Effector CD8-positive, alpha-beta T cell (primary cell): ENCODE data around the gene MTERF4.

Source experiments
- DNase-seq: peaks from one replicate; lab custom pipeline; 2025; lab: John Stamatoyannopoulos, UW

MTERF4 gene

DNA sequence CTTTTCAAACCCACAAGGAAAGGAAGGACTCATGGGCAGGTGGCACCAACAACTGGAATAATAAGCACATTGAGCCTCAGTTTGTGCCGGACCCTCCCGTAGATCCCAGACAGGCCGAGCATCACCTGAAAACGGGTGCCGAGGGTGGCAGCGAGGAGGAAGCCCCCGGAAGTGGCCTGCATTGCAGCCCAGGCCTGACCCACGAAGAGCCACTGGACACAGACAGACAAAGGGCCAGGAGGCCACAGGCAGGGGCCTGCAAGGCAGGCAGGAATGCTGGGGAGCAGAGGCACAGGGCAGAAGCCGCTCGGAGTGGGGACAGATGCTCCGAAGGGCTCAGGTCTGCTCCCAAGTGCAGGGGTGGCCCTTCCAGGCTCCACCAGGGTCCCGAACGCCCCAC is 31.7 kb downstream of the MTERF4 start:
- no peak for DNase-seq

DNA sequence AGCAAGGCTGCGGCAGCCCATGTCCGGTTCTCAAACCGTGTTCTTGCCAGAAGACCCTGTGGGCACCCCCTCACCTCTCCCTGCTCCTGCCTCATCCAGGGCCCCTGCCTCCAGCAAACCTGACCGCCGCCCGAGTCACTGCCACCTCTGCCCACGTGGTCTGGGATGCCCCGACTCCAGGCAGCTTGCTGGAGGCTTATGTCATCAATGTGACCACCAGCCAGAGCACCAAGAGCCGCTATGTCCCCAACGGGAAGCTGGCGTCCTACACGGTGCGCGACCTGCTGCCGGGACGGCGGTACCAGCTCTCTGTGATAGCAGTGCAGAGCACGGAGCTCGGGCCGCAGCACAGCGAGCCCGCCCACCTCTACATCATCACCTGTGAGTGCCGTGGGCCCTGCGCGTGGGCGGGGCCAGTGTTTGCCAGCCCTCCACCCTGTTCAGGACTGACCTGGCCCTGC is 32.2 kb downstream of the MTERF4 start:
- no peak for DNase-seq

- no peak for DNase-seq
These were observed 32.9 kb downstream of the MTERF4 start for GRCh38 chr2:241068942-241069810.

- DNase-seq, result no peak
These were observed 33.7 kb downstream of the MTERF4 start for GRCh38 chr2:241068136-241068941.

GRCh38 chr2:241067501-241068135 is 34.5 kb downstream of the MTERF4 start:
- no peak for DNase-seq

- no peak for DNase-seq
These were observed 35.2 kb downstream of the MTERF4 start for GRCh38 chr2:241066893-241067341.

DNA sequence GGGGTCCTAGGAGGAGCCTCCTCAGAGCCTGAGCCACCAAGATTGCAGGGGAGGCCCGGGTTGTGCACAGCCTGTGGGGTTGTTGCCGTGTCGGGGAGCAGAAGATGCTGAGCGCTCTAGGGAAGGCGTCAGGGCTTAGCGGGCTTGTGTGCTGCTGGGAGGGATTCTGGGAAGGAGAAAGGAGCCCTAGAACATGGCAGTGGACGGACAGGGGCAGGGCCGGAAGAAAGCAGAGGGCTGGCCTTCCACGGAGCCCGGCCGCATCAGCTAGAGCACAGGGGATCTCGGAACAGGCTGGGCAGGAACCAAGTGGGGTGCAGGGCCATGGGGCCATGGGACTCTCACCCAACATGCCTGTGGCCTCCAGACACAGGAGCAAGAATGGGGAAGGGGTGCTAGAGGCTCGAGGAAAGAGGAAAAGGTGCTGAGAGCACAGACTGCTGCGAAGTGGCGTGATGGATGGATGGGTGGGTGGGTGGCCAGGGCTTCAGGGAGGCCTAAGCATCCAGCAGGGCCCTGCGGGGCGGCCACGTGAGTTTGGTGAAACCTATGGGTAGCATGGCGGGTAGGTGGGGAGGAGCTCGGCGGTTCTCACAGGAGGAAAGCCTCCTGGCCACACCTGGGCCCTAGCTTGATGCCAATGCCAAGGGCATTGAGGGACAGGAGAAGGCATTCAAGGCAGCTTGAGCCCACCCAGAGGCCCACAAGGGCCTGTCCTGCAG is 35.8 kb downstream of the MTERF4 start:
- no peak for DNase-seq

DNA sequence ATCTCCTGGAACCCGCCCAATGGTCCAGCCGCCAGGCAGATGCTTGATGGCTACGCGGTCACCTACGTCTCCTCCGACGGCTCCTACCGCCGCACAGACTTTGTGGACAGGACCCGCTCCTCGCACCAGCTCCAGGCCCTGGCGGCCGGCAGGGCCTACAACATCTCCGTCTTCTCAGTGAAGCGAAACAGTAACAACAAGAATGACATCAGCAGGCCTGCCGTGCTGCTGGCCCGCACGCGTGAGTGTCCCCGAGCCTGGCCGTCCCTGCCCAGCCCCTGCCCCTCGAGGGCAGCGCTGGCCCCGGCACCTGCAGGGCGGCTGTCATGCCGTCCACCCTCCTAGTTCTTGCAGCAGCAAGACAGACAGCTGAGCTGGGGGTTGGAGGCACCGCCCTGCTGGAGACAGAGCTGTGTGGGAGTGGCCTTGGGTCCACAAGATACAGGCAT is 36.7 kb downstream of the MTERF4 start:
- DNase-seq, result no peak

DNA sequence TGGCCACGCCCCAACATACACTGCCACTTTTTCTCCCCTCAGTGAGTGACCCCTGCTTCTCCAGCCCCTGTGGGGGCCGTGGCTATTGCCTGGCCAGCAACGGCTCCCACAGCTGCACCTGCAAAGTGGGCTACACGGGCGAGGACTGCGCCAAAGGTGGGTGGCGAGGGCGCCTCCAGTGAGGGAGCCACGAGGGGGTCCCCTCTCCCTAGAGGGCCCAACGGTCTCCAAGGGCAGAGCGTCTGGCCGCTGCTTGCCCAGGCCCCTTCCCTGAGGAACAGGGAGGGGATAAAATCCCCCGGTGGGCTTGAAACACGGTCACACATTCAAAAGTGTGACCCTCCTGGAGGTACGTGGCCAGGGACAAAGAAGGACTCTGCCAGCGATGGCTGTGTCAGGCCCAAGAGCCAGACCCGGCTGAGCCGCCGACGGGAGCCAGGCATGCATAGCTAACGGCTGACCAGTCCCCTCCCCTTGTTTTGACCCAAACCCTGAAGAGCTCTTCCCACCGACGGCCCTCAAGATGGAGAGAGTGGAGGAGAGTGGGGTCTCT is 37.2 kb downstream of the MTERF4 start:
- no peak for DNase-seq

- DNase-seq, result peak; percentile 26
These were observed 37.9 kb downstream of the MTERF4 start for GRCh38 chr2:241064008-241064801.

DNA sequence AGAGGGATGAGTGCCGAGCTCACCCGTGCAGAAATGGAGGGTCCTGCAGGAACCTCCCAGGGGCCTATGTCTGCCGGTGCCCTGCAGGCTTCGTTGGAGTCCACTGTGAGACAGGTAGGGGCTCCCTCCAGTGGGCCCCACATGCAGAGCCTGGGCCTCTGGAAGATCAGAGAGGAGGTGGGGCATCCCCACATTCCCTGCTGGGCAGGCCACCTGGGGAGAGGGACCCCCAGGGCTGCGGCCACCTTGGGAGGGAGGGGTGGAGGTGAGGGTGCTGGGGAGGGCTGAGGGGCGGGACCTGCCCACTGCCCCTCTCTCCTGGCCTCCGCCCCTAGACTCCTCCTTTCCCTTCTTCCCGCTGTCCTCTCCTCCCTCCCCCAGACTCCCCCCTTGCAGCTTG is 38.5 kb downstream of the MTERF4 start:
- no peak for DNase-seq

DNA sequence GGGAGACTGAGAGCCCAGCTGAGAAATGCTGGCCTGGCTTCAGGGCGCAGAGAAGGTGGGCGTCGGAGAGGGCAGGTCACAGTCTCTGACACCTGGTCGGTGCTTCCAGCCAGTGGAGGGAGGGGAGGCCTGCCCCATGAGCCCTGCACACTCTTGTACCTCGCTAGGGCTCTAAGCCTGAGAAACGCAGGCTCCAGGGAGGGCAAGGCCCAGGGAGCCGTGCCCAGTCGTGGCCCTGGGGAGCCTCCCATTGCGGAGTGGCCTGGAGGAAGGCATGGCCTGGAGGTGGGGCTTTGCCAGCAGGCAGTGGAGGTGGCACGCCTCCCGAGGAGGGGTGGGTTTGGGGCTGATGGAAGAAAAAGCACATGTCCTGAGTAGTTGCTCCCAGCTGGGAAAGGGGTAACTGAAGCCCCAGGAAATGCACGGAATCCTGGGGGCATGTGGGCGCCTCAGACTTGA is 39.0 kb downstream of the MTERF4 start:
- no peak for DNase-seq

DNA sequence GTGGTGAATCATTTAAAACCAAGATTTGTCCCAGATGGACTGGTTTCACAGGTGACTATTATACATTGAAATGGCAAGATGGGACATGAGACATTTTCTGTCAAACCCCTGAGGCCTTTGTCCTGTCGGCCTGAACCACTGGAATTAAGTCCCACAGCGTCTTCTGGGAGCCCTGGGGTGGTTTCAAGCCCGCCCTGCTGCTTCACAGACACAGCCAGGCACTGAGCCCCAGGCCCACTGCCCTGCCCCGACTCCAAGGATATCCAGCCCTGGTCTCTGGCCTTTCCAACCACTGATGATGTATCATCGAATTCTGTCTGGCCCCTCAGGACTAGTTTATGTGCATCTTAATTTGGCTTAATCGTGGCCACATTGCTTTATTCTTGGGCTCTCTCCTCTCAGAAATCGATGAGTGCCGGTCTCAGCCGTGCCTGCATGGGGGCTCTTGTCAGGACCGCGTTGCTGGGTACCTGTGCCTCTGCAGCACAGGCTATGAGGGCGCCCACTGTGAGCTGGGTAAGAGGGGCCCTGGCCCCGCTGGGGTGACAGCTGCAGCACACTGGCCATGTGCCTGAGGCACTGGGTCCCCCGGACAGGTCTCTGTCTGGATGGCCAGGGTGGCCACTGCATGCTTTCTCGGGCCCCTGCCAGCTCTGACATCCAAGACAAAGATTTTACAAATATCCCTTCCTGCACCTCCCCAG is 39.5 kb downstream of the MTERF4 start:
- DNase-seq, result no peak

DNA sequence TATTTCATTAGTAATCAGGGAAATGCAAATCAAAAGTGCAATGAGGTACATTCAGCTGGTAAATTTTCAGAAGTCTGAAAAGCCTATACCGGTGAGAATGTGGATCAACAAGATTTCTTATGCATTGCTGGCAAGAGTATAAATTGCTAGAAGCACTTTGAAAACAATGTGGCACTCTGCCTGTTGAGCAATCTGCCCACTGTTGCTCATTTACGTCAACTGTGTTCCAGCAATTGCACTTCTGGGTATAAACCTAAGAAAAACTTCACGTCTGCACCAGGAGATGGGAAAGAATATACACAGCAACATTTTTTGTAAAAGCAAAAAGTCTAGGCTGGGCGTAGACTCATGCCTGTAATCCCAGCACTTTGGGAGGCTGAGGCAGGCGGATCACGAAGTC is 40.8 kb downstream of the MTERF4 start:
- no peak for DNase-seq

GRCh38 chr2:241053576-241054251 is 48.4 kb downstream of the MTERF4 start:
- no peak for DNase-seq

- DNase-seq, result no peak
These were observed 49.3 kb downstream of the MTERF4 start for GRCh38 chr2:241052677-241053360.

DNA sequence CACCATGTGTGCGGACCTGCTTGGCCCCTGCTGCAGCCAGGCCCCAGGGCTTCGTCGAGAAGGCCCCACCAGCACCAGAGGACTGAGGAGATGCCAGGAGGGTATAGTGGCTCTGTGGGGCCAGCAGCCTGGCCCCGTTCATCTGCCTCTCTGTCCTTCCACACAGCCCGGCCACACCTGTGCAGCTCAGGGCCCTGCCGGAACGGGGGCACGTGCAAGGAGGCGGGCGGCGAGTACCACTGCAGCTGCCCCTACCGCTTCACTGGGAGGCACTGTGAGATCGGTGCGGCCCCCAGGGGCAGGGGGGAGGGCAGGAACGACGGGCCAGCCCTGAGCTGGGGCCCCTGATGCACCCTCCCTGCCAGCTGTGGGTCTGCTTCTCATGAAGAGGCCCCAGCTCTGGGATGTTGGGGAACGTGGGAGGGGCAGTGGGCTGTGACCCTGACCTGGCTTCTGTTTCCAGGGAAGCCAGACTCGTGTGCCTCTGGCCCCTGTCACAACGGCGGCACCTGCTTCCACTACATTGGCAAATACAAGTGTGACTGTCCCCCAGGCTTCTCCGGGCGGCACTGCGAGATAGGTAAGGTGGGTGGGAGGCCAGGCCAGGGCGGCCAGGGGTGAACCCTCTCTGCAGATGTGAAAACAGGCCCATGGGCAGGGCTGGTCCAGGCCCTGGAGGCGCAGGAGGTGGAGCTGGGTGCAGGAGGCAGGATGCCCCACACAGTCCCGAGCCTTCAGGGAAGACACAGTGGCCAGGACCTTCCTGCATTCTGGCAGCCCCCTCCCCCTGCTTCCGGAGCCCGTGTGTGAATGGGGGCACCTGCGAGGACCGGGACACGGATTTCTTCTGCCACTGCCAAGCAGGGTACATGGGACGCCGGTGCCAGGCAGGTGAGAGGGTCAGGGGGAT is 50.3 kb downstream of the MTERF4 start:
- no peak for DNase-seq
